Measurements from ENCODE around the gene DNMT1. TPM values are rescaled to one million over a fixed set of nuclear protein-coding genes. Genes with fewer than 3 reads are reported as not detected.

The DNMT1 gene
- total RNA-seq, 1 experiment from 2014 or later = 144 TPM

- no peaks in the 10 kb centered on the region for H3K4me1 ChIP-seq
- ChIA-PET POLR2A (interaction anchor here (0.6 kb wide), 1 partner anchor 112 kb away, joined by 3 read pairs; no protein-coding TSS in a partner anchor), CTCF (no interaction called here)
- H3K9me3 Mint-ChIP-seq (ENCODE audit: unreplicated experiment) = no peaks in the 10 kb centered on the region
- no peaks in the 10 kb centered on the region for H3K9me3 ChIP-seq
- no peaks in the 10 kb centered on the region for H3K36me3 ChIP-seq (ENCODE audit: control insufficient read depth, insufficient read depth, low read length)
- H3K27me3 ChIP-seq (replicated peaks; ENCODE audit: control insufficient read depth, insufficient read depth, low read length) = no peaks in the 10 kb centered on the region
- intact Hi-C loops (cut with micrococcal nuclease; ENCODE audit: unreplicated experiment) = loop anchor here (5.0 kb wide), 1 partner anchor 58 kb away; the partner anchor contains the start of gene MRPL4
- H3K4me1 Mint-ChIP-seq (ENCODE audit: low read depth, unreplicated experiment) = no peaks in the 10 kb centered on the region
- TF ChIP-seq CTCF (IDR thresholded peaks at IDR 0.05; ENCODE audit: insufficient read depth in 1 of 2, low read depth in 1 of 2, low read length in 1 of 2, severe bottlenecking in 1 of 2, unreplicated experiment in 1 of 2) = no peak
- peak overlapping the region; percentile 96 for H3K4me3 Mint-ChIP-seq (ENCODE audit: unreplicated experiment)
- peaks cover 47% of the 10 kb centered on the region for H3K36me3 Mint-ChIP-seq (ENCODE audit: insufficient read depth, unreplicated experiment)
- DNase-seq = no peak
- H3K27me3 Mint-ChIP-seq (ENCODE audit: insufficient read depth, unreplicated experiment) = no peaks in the 10 kb centered on the region
- no TSS peak for BruUV-seq (replicated peaks)
- H3K4me3 ChIP-seq (ENCODE audit: low read depth, low read length) = peak overlapping the region; percentile 91
- H3K27ac Mint-ChIP-seq (ENCODE audit: unreplicated experiment) = peak overlapping the region; percentile 88
These were observed 808 bp downstream of the DNMT1 start for GRCh38 chr19:10193790-10194499.

- Histone ChIP-seq H3K27me3 (replicated peaks; ENCODE audit: control insufficient read depth, insufficient read depth, low read length) (no peaks in the 10 kb centered on the region), H3K4me3 (ENCODE audit: low read depth, low read length) (peak overlapping the region; percentile 15; the same call in 1 of the 2 replicates), H3K36me3 (ENCODE audit: control insufficient read depth, insufficient read depth, low read length) (no peaks in the 10 kb centered on the region), H3K9me3 (no peaks in the 10 kb centered on the region), H3K4me1 (no peaks in the 10 kb centered on the region)
- no peak overlapping the region for H3K27ac Mint-ChIP-seq (ENCODE audit: unreplicated experiment)
- no peaks in the 10 kb centered on the region for H3K9me3 Mint-ChIP-seq (ENCODE audit: unreplicated experiment)
- peak overlapping the region; percentile 96 for H3K4me3 Mint-ChIP-seq (ENCODE audit: unreplicated experiment)
- intact Hi-C loops (cut with micrococcal nuclease; ENCODE audit: unreplicated experiment) = loop anchor here (5.0 kb wide), 1 partner anchor 59 kb away; the partner anchor contains the start of gene MRPL4
- POLR2A ChIA-PET = interaction anchor here (0.6 kb wide), 1 partner anchor 113 kb away, joined by 3 read pairs; no protein-coding TSS in a partner anchor
- no peak for TF ChIP-seq CTCF (IDR thresholded peaks at IDR 0.05; ENCODE audit: insufficient read depth in 1 of 2, low read depth in 1 of 2, low read length in 1 of 2, severe bottlenecking in 1 of 2, unreplicated experiment in 1 of 2)
- BruUV-seq (replicated peaks) = no TSS peak
- H3K4me1 Mint-ChIP-seq (ENCODE audit: low read depth, unreplicated experiment) = no peaks in the 10 kb centered on the region
- H3K27me3 Mint-ChIP-seq (ENCODE audit: insufficient read depth, unreplicated experiment) = no peaks in the 10 kb centered on the region
- peaks cover 47% of the 10 kb centered on the region for H3K36me3 Mint-ChIP-seq (ENCODE audit: insufficient read depth, unreplicated experiment)
- CTCF ChIA-PET = no interaction called here
- DNase-seq = no peak
These were observed 1.8 kb downstream of the DNMT1 start for GRCh38 chr19:10192922-10193321.

GRCh38 chr19:10191347-10191746 is 3.4 kb downstream of the DNMT1 start:
- Mint-ChIP-seq H3K9me3 (ENCODE audit: unreplicated experiment) (no peaks in the 10 kb centered on the region), H3K27ac (ENCODE audit: unreplicated experiment) (no peak overlapping the region), H3K36me3 (ENCODE audit: insufficient read depth, unreplicated experiment) (peaks cover 47% of the 10 kb centered on the region), H3K27me3 (ENCODE audit: insufficient read depth, unreplicated experiment) (no peaks in the 10 kb centered on the region), H3K4me3 (ENCODE audit: unreplicated experiment) (no peak overlapping the region), H3K4me1 (ENCODE audit: low read depth, unreplicated experiment) (no peaks in the 10 kb centered on the region)
- peak in 1 of 2 experiments; percentile 18 for DNase-seq
- ChIA-PET POLR2A (no interaction called here), CTCF (interaction anchor here (0.6 kb wide), 1 partner anchor 88 kb away, joined by 4 read pairs; no protein-coding TSS in a partner anchor)
- Histone ChIP-seq H3K4me1 (no peaks in the 10 kb centered on the region), H3K4me3 (ENCODE audit: low read depth, low read length) (no peak overlapping the region), H3K36me3 (ENCODE audit: control insufficient read depth, insufficient read depth, low read length) (no peaks in the 10 kb centered on the region), H3K9me3 (no peaks in the 10 kb centered on the region), H3K27me3 (replicated peaks; ENCODE audit: control insufficient read depth, insufficient read depth, low read length) (no peaks in the 10 kb centered on the region)
- intact Hi-C loops (cut with micrococcal nuclease; ENCODE audit: unreplicated experiment) = loop anchor here (5.0 kb wide), 1 partner anchor 61 kb away; the partner anchor contains the start of gene MRPL4
- no peak for TF ChIP-seq CTCF (IDR thresholded peaks at IDR 0.05; ENCODE audit: insufficient read depth in 1 of 2, low read depth in 1 of 2, low read length in 1 of 2, severe bottlenecking in 1 of 2, unreplicated experiment in 1 of 2)
- BruUV-seq (replicated peaks) = no TSS peak

Measured in Caco-2 (cell line).